Karpas-422 (cell line): ENCODE measurements around the gene KCNA5. TPM values are rescaled to one million over a fixed set of nuclear protein-coding genes. Genes with fewer than 3 reads are reported as not detected.
A peak's percentile ranks its signal among the peaks of the same experiment; 100 is the strongest.

ENCODE experiments used
- DNase-seq: peaks from one replicate; pipeline ENCODE4 v3.0.0-alpha.2; 2015
- H2AFZ ChIP-seq: fragments of 200-600 bp; sonication (generic); 2 replicates; pipeline ENCODE4 v1.6.1; 2014; ENCODE audit warnings: antibody characterized with exemption, low read length, mixed read lengths
- H3K27ac ChIP-seq: fragments of 200-600 bp; sonication (generic); 2 replicates; pipeline ENCODE4 v1.5.1; 2014; ENCODE audit warnings: mild to moderate bottlenecking, low read length, moderate library complexity
- H3K27me3 ChIP-seq: fragments of 200-600 bp; sonication (generic); 2 replicates; pipeline ENCODE4 v1.6.1; 2014; ENCODE audit warnings: low read length, mixed read lengths
- H3K36me3 ChIP-seq: fragments of 200-600 bp; sonication (generic); 2 replicates; pipeline ENCODE4 v1.6.1; 2014; ENCODE audit warnings: low read length, mixed read lengths; ENCODE audit not compliant: insufficient read depth
- H3K4me1 ChIP-seq: fragments of 200-600 bp; sonication (generic); 2 replicates; pipeline ENCODE4 v1.6.1; 2014; ENCODE audit warnings: mild to moderate bottlenecking, low read length, mixed read lengths
- H3K4me2 ChIP-seq: fragments of 200-600 bp; sonication (generic); 2 replicates; pipeline ENCODE4 v1.6.1; 2014; ENCODE audit warnings: low read length, low read depth, mild to moderate bottlenecking; ENCODE audit not compliant: poor library complexity, severe bottlenecking
- H3K4me3 ChIP-seq: fragments of 200-600 bp; sonication (generic); 2 replicates; pipeline ENCODE4 v1.5.1; 2014; ENCODE audit warnings: mild to moderate bottlenecking, antibody characterized with exemption, low read length, mixed read lengths
- H3K79me2 ChIP-seq: fragments of 200-600 bp; sonication (generic); 2 replicates; pipeline ENCODE4 v1.6.1; 2014; ENCODE audit warnings: mild to moderate bottlenecking, low read length, mixed read lengths
- H3K9ac ChIP-seq: fragments of 200-600 bp; sonication (generic); 2 replicates; pipeline ENCODE4 v1.6.0; 2014; ENCODE audit warnings: low read length
- H3K9me2 ChIP-seq: fragments of 200-600 bp; sonication (generic), shearing (Covaris generic); replicated peaks from 2 replicates; pipeline ENCODE4 v1.6.0; 2014; ENCODE audit warnings: mild to moderate bottlenecking, low read length, moderate library complexity; ENCODE audit not compliant: insufficient read depth
- H3K9me3 ChIP-seq: fragments of 300-700, 200-600 bp; sonication (generic); 2 replicates; pipeline ENCODE4 v1.6.1; 2014; ENCODE audit warnings: low read length, mixed read lengths
- H4K20me1 ChIP-seq: fragments of 200-600 bp; sonication (generic); 2 replicates; pipeline ENCODE4 v1.6.1; 2014; ENCODE audit warnings: mild to moderate bottlenecking, antibody characterized with exemption, low read length, low read depth; ENCODE audit not compliant: insufficient read depth
- total RNA-seq: library from RNA; depleted of rRNA; stranded (reverse); fragments of >200 nt; shearing (Covaris generic); gene quantifications from 2 replicates; pipeline ENCODE4 v1.2.3, GENCODE V29; 2014; ENCODE audit warnings: low replicate concordance

The KCNA5 gene
- total RNA-seq, 1 experiment from 2014 or later: not detected

DNA sequence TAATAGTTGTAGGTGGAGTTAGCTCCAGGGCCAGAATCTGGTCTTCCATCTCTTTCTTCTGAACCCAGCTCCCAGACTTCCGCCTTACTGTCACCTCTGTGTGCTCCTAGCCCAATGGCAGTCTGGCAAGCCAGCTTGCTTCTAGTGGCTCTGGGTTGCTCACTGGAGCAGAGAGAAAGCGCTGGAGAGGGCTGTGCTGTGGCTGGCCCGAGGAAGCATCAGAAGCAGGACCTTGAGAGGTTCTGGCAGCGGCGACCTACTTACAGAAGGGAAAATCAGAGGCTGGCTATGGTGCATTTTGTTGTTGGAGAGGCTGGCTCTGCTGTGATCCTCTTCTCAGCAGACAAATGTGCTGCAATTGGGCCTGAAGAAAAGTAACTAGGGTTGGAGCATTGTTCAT, 28.6 kb downstream of the KCNA5 start:
- Histone ChIP-seq H3K4me3 (no peak overlapping the region), H3K9ac (no peak overlapping the region), H3K4me1 (peaks cover 11% of the 10 kb centered on the region), H3K9me3 (no peaks in the 10 kb centered on the region), H3K9me2 (no peaks in the 10 kb centered on the region), H2AFZ (no peak overlapping the region), H3K4me2 (no peak overlapping the region), H3K27me3 (no peaks in the 10 kb centered on the region), H3K79me2 (no peaks in the 10 kb centered on the region), H4K20me1 (no peaks in the 10 kb centered on the region), H3K27ac (no peak overlapping the region), H3K36me3 (no peaks in the 10 kb centered on the region)
- no peak for DNase-seq

DNA sequence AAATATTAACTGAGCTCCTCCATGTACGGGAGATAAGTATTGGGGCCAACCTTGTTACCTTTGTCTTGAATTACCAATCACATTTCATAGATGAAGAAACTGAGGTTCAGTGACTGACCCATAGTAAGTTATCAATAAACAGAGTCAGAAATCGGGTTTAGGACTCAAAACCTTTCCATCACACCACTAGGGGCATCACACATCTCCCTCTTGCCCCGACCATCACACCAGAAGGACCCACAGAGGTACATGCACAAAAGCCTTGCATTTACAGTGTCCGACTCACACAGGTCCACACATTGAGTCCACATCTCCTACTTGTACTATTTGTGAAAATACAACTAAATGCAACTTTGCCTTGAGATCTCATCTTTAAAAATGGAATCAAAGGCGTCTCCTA, 29.4 kb downstream of the KCNA5 start:
- no peak overlapping the region for H2AFZ ChIP-seq
- no peaks in the 10 kb centered on the region for H3K79me2 ChIP-seq
- no peaks in the 10 kb centered on the region for H3K36me3 ChIP-seq
- no peak overlapping the region for H3K9ac ChIP-seq
- H3K4me1 ChIP-seq: peaks cover 11% of the 10 kb centered on the region
- no peaks in the 10 kb centered on the region for H3K9me3 ChIP-seq
- H4K20me1 ChIP-seq: no peaks in the 10 kb centered on the region
- no peak overlapping the region for H3K4me3 ChIP-seq
- H3K27me3 ChIP-seq: no peaks in the 10 kb centered on the region
- peak; percentile 42 for DNase-seq
- no peaks in the 10 kb centered on the region for H3K9me2 ChIP-seq
- H3K27ac ChIP-seq: no peak overlapping the region
- no peak overlapping the region for H3K4me2 ChIP-seq

DNA sequence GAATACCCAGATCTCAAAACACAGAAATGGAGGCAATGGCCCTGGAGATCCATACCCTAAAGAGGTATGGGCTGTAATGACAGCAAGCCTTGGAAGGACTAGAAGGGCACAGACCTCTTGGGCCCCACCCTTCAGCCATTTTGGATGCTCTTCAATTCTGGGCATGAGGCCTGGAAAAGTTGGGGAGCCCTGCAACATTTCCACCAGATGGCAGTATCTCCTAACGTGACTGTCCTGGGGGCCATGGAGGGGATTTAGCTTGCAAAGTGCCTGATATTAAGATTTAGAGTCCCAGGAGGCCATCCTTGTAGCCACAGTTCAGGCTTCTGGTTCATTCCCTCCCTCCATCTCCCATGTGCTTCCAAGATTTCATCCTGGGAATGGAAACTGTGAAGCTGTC, 30.2 kb downstream of the KCNA5 start:
- Histone ChIP-seq H3K36me3 (no peaks in the 10 kb centered on the region), H3K27ac (no peak overlapping the region), H3K4me3 (no peak overlapping the region), H3K27me3 (no peaks in the 10 kb centered on the region), H3K4me2 (peak overlapping the region; percentile 21), H3K4me1 (peaks cover 11% of the 10 kb centered on the region), H3K79me2 (no peaks in the 10 kb centered on the region), H3K9me2 (no peaks in the 10 kb centered on the region), H2AFZ (no peak overlapping the region), H3K9ac (no peak overlapping the region), H4K20me1 (no peaks in the 10 kb centered on the region), H3K9me3 (no peaks in the 10 kb centered on the region)
- peak; percentile 71 for DNase-seq

DNA sequence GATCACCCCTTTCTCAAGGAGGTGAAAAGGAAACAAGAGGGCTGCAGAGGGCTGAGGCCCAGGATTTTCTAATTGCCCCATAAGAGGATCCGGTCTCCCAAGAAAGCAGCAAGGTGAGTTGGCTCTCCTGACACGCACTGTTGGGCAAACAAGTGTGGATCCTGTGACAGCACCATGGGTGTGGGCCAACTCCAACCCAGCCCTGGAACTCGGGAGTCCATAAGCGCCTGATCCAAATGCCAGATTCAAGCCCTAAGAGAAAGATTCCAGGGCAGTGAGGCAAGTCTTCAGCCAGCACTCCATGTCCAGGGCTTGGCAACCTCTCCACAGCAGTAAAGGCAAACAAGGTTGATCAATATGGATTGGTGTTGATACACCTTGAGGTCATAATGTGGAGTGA, 33.1 kb downstream of the KCNA5 start:
- no peaks in the 10 kb centered on the region for H3K79me2 ChIP-seq
- DNase-seq: no peak
- peaks cover 11% of the 10 kb centered on the region for H3K4me1 ChIP-seq
- no peak overlapping the region for H2AFZ ChIP-seq
- H3K4me2 ChIP-seq: no peak overlapping the region
- no peaks in the 10 kb centered on the region for H4K20me1 ChIP-seq
- H3K4me3 ChIP-seq: no peak overlapping the region
- no peaks in the 10 kb centered on the region for H3K27me3 ChIP-seq
- no peaks in the 10 kb centered on the region for H3K9me2 ChIP-seq
- no peak overlapping the region for H3K27ac ChIP-seq
- no peak overlapping the region for H3K9ac ChIP-seq
- H3K36me3 ChIP-seq: no peaks in the 10 kb centered on the region
- H3K9me3 ChIP-seq: no peaks in the 10 kb centered on the region

DNA sequence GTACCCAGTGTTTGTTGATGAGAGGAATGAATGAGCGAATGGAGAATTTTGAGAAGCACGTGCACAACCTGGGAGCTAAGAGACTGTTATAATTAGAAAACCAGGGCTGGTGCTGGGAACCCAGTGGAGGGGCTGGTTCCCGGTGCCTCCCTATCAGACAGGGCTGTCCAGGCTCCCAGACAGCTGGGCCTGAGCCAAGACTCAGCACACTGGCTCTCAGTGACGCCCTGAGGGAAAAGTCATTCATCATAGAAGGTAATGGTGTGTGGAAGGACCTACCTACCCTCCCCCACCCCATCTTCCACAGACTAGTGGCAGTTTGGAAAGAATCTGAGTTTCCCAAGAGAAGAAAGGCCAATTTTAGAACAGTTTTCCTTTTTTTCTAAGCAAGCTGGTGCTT, 34.7 kb downstream of the KCNA5 start:
- Histone ChIP-seq H3K36me3 (no peaks in the 10 kb centered on the region), H3K27me3 (no peaks in the 10 kb centered on the region), H3K4me3 (no peak overlapping the region), H4K20me1 (no peaks in the 10 kb centered on the region), H3K9me3 (no peaks in the 10 kb centered on the region), H3K4me2 (no peak overlapping the region), H3K9ac (no peak overlapping the region), H3K79me2 (no peaks in the 10 kb centered on the region), H3K27ac (no peak overlapping the region), H3K4me1 (peaks cover 11% of the 10 kb centered on the region), H2AFZ (no peak overlapping the region), H3K9me2 (no peaks in the 10 kb centered on the region)
- DNase-seq: no peak

DNA sequence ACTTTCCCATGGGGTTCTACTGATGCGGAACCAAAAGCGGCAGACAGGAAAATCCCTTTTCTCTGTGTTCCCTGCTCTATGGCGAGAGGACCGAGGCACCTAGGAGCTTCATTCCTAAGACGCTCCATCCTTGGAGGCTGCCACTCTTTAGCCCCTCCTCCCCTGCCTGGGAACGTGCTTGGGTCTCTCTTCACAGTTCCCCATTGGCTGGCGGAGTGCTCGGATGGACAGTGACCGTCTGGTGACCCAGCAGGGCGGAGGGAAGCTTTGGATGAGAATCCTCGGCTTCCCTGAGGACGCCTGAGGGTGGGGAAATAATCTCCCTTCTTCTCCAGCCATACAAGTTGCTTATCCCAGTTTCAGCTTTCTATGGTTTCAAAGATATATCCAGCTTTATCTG, 37.3 kb downstream of the KCNA5 start:
- H3K4me1 ChIP-seq: no peaks in the 10 kb centered on the region
- H4K20me1 ChIP-seq: peaks cover 3% of the 10 kb centered on the region; the same call in 1 of the 2 replicates
- H3K79me2 ChIP-seq: no peaks in the 10 kb centered on the region
- H3K9me2 ChIP-seq: no peaks in the 10 kb centered on the region
- no peak overlapping the region for H3K4me3 ChIP-seq
- no peaks in the 10 kb centered on the region for H3K27me3 ChIP-seq
- DNase-seq: no peak
- no peak overlapping the region for H3K9ac ChIP-seq
- no peaks in the 10 kb centered on the region for H3K9me3 ChIP-seq
- H3K4me2 ChIP-seq: no peak overlapping the region
- H3K27ac ChIP-seq: no peak overlapping the region
- H3K36me3 ChIP-seq: no peaks in the 10 kb centered on the region
- no peak overlapping the region for H2AFZ ChIP-seq

DNA sequence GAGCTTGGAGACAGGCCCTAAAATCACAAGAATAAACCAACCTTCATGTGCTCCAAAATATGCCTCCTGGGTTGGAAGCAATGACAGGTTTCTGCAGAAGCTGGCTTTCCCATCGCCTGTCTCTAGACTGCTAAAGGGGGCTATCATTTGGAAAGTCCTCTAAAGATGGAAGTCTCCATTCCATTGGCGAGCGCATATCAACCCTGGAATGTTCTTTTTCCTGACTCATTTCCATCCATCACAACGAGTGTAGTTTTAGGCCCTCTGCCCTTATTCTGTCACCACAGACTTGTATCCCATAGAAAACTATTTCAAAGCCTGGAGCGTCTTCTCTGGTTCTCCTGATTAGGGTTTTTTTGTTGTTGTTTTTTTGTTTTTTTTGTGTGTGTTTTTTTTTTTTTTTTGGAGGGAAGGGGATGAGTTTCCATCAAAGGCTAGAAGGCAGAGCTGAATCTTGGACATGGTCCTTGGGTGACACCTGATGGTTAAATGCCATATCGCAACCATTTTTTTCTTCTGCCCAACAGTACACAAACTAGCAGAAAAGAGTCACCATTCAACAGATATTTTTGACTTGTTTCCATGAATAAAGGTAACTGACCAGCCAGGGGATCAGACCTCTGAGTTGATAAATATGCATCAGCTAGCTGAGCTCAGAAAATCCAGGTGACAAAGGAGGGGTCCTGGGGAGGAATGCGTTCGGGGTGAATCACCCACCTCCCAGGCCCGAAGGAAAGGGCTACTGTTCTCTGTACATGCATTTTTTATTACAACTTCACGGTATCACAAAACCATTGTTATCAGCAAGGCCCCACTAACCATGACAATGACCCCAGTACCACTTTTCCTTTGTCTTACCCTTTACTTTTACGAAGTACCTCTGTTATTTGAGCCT, 40.5 kb downstream of the KCNA5 start:
- Histone ChIP-seq H3K27me3 (no peaks in the 10 kb centered on the region), H3K9ac (no peak overlapping the region), H2AFZ (no peak overlapping the region), H3K4me2 (no peak overlapping the region), H3K4me3 (no peak overlapping the region), H3K36me3 (no peaks in the 10 kb centered on the region), H3K9me3 (no peaks in the 10 kb centered on the region), H3K79me2 (no peaks in the 10 kb centered on the region), H3K9me2 (no peaks in the 10 kb centered on the region), H4K20me1 (peaks cover 3% of the 10 kb centered on the region; the same call in 1 of the 2 replicates), H3K4me1 (no peaks in the 10 kb centered on the region), H3K27ac (no peak overlapping the region)
- DNase-seq: peak; percentile 81

DNA sequence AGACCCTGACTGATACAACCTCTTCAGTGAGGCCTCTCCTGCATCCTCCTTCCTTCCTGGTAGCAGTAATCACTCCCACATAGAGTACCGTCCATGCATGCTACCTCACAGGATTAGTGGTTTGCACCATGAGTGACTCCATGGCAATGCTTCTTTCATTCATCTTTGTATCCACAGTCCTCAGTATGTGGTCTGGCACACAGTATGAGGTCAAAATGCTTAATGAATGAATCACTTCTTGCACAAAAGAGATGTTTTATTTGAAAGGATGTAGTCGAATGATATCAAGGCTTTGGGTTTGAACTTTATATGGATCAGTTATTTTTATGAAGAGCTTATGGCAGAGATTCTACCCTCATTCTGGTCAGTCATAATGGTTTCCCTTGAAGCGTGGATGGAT, 42.2 kb downstream of the KCNA5 start:
- H3K27me3 ChIP-seq: no peaks in the 10 kb centered on the region
- no peaks in the 10 kb centered on the region for H3K9me3 ChIP-seq
- no peaks in the 10 kb centered on the region for H3K36me3 ChIP-seq
- DNase-seq: no peak
- H4K20me1 ChIP-seq: peaks cover 3% of the 10 kb centered on the region; the same call in 1 of the 2 replicates
- H3K9me2 ChIP-seq: no peaks in the 10 kb centered on the region
- no peak overlapping the region for H3K4me2 ChIP-seq
- H3K4me1 ChIP-seq: no peaks in the 10 kb centered on the region
- no peak overlapping the region for H2AFZ ChIP-seq
- no peak overlapping the region for H3K4me3 ChIP-seq
- H3K9ac ChIP-seq: no peak overlapping the region
- no peak overlapping the region for H3K27ac ChIP-seq
- no peaks in the 10 kb centered on the region for H3K79me2 ChIP-seq
